MM.1S (cell line): ENCODE data around the gene CCDC8.

ENCODE experiments used
- DNase-seq: peaks from one replicate; pipeline ENCODE4 v3.0.0-alpha.2; 2015
- H2AFZ ChIP-seq: fragments of 300-600 bp; sonication (generic); 2 replicates; pipeline ENCODE4 v1.6.0; 2016; ENCODE audit warnings: antibody characterized with exemption, low read length
- H3F3A ChIP-seq: fragments of 300-600 bp; sonication (generic); 2 replicates; pipeline ENCODE4 v1.6.1; 2016; ENCODE audit warnings: mild to moderate bottlenecking, antibody characterized with exemption, low read length, moderate library complexity, mixed read lengths; ENCODE audit not compliant: insufficient read depth
- H3K27ac ChIP-seq: fragments of 300-600 bp; sonication (generic); 2 replicates; pipeline ENCODE4 v1.5.1; 2016; ENCODE audit warnings: mild to moderate bottlenecking, low read length
- H3K27me3 ChIP-seq: fragments of 300-600 bp; sonication (generic); replicated peaks from 2 replicates; pipeline ENCODE4 v1.6.0; 2016; ENCODE audit warnings: low read length; ENCODE audit not compliant: insufficient read depth
- H3K36me3 ChIP-seq: fragments of 300-600 bp; sonication (generic); replicated peaks from 2 replicates; pipeline ENCODE4 v1.6.1; 2016; ENCODE audit warnings: mild to moderate bottlenecking, low read length, mixed read lengths; ENCODE audit not compliant: insufficient read depth
- H3K4me1 ChIP-seq: fragments of 300-600 bp; sonication (generic); 2 replicates; pipeline ENCODE4 v1.6.1; 2016; ENCODE audit warnings: low read length, mixed read lengths
- H3K4me2 ChIP-seq: fragments of 300-600 bp; sonication (generic); 2 replicates; pipeline ENCODE4 v1.6.0; 2016; ENCODE audit warnings: low read depth, low read length
- H3K4me3 ChIP-seq: fragments of 300-600 bp; sonication (generic); 2 replicates; pipeline ENCODE4 v1.5.1; 2016; ENCODE audit warnings: low read length, mixed read lengths
- H3K79me2 ChIP-seq: fragments of 300-600 bp; sonication (generic); 2 replicates; pipeline ENCODE4 v1.6.1; 2016; ENCODE audit warnings: mixed run types, low read length, mixed read lengths
- H3K9ac ChIP-seq: fragments of 300-600 bp; sonication (generic); 2 replicates; pipeline ENCODE4 v1.6.1; 2016; ENCODE audit warnings: low read length, mixed read lengths
- H3K9me2 ChIP-seq: fragments of 300-600 bp; sonication (generic); replicated peaks from 2 replicates; pipeline ENCODE4 v1.6.1; 2016; ENCODE audit warnings: mild to moderate bottlenecking, low read length, mixed read lengths; ENCODE audit not compliant: insufficient read depth
- H3K9me3 ChIP-seq: fragments of 300-600 bp; sonication (generic); replicated peaks from 2 replicates; pipeline ENCODE4 v1.6.1; 2016; ENCODE audit warnings: mild to moderate bottlenecking, low read length, mixed read lengths; ENCODE audit not compliant: insufficient read depth
- H4K20me1 ChIP-seq: fragments of 300-600 bp; sonication (generic); 2 replicates; pipeline ENCODE4 v1.6.1; 2016; ENCODE audit warnings: mild to moderate bottlenecking, low read length, moderate library complexity, mixed read lengths; ENCODE audit not compliant: insufficient read depth
- CTCF ChIP-seq: fragments of 300-600 bp; sonication (generic); IDR thresholded peaks from 2 replicates; pipeline ENCODE4 v1.5.1; 2016; ENCODE audit warnings: antibody characterized with exemption, low read length, mixed read lengths
- EZH2 ChIP-seq: fragments of 300-600 bp; sonication (generic); optimal IDR thresholded peaks from 2 replicates; pipeline ENCODE3; 2017; ENCODE audit warnings: low read depth, mild to moderate bottlenecking, antibody characterized with exemption, low read length, mixed read lengths
- EZH2phosphoT487 ChIP-seq: fragments of 300-600 bp; sonication (generic); IDR thresholded peaks from 2 replicates; pipeline ENCODE4 v1.6.1; 2018; ENCODE audit warnings: antibody characterized with exemption, low read length

Gene CCDC8

GRCh38 chr19:46393456-46394401, 19.6 kb downstream of the CCDC8 start:
- Histone ChIP-seq H3K4me3 (no peak overlapping the region), H3K4me1 (no peaks in the 10 kb centered on the region), H3K9me3 (no peaks in the 10 kb centered on the region), H2AFZ (no peak overlapping the region), H3K4me2 (no peak overlapping the region), H4K20me1 (no peaks in the 10 kb centered on the region), H3K27me3 (peaks cover 11% of the 10 kb centered on the region; the same call in 1 of the 2 replicates), H3K79me2 (no peaks in the 10 kb centered on the region), H3K9ac (no peak overlapping the region), H3K36me3 (no peaks in the 10 kb centered on the region), H3K9me2 (no peaks in the 10 kb centered on the region), H3K27ac (no peak overlapping the region), H3F3A (no peaks in the 10 kb centered on the region)
- TF ChIP-seq CTCF: no peak
- no peak for TF ChIP-seq EZH2phosphoT487
- no peak for TF ChIP-seq EZH2
- no peak for DNase-seq

GRCh38 chr19:46392837-46393236, 20.5 kb downstream of the CCDC8 start:
- no peak for TF ChIP-seq CTCF
- TF ChIP-seq EZH2phosphoT487: no peak
- TF ChIP-seq EZH2: no peak
- Histone ChIP-seq H3K9me3 (no peaks in the 10 kb centered on the region), H3K9ac (no peak overlapping the region), H3K4me2 (no peak overlapping the region), H4K20me1 (no peaks in the 10 kb centered on the region), H3K4me1 (no peaks in the 10 kb centered on the region), H2AFZ (no peak overlapping the region), H3K79me2 (no peaks in the 10 kb centered on the region), H3F3A (no peaks in the 10 kb centered on the region), H3K36me3 (no peaks in the 10 kb centered on the region), H3K27ac (no peak overlapping the region), H3K4me3 (no peak overlapping the region), H3K27me3 (peaks cover 7% of the 10 kb centered on the region; the same call in 1 of the 2 replicates), H3K9me2 (no peaks in the 10 kb centered on the region)
- DNase-seq: no peak

- H3K9me3 ChIP-seq: no peaks in the 10 kb centered on the region
- no peaks in the 10 kb centered on the region for H3F3A ChIP-seq
- H3K27ac ChIP-seq: no peak overlapping the region
- TF ChIP-seq EZH2phosphoT487 (no peak), CTCF (no peak), EZH2 (no peak)
- no peak overlapping the region for H2AFZ ChIP-seq
- no peaks in the 10 kb centered on the region for H3K79me2 ChIP-seq
- no peak overlapping the region for H3K4me2 ChIP-seq
- DNase-seq: no peak
- no peak overlapping the region for H3K4me3 ChIP-seq
- H3K4me1 ChIP-seq: no peaks in the 10 kb centered on the region
- H3K9ac ChIP-seq: no peak overlapping the region
- H4K20me1 ChIP-seq: no peaks in the 10 kb centered on the region
- no peaks in the 10 kb centered on the region for H3K36me3 ChIP-seq
- H3K27me3 ChIP-seq: peaks cover 2% of the 10 kb centered on the region; the same call in 1 of the 2 replicates
- H3K9me2 ChIP-seq: no peaks in the 10 kb centered on the region
Observed at GRCh38 chr19:46392252-46392801, 21.0 kb downstream of the CCDC8 start.
